TTC549 (cell line): ENCODE measurements around the gene CAPNS2.

Experiments
- FAIRE-seq: peaks from 2 replicates; lab custom pipeline; 2012; peaks lifted over from hg19 to GRCh38; lab: Jason Lieb, UNC

The CAPNS2 gene

GRCh38 chr16:55566432-55567175 lies at the start of gene CAPNS2:
Gene CAPNS2, plus strand, starts transcription at chr16:55566684. Its CDS starts 73 bp downstream, at chr16:55566757.
- FAIRE-seq: no peak

GRCh38 chr16:55521792-55522191 lies 44.7 kb upstream of the CAPNS2 start:
- FAIRE-seq: no peak

GRCh38 chr16:55526441-55526840 lies 40.0 kb upstream of the CAPNS2 start:
- no peak for FAIRE-seq

GRCh38 chr16:55527885-55528284 lies 38.6 kb upstream of the CAPNS2 start:
- no peak for FAIRE-seq

- no peak for FAIRE-seq
These were observed 37.5 kb upstream of the CAPNS2 start for GRCh38 chr16:55529018-55529417.

- no peak for FAIRE-seq
These were observed 36.1 kb upstream of the CAPNS2 start for GRCh38 chr16:55530316-55530856.

- no peak for FAIRE-seq
These were observed 34.3 kb upstream of the CAPNS2 start for GRCh38 chr16:55532227-55532626.

- FAIRE-seq: no peak
These were observed 31.7 kb upstream of the CAPNS2 start for GRCh38 chr16:55534756-55535155.

GRCh38 chr16:55539049-55539448 lies 27.4 kb upstream of the CAPNS2 start:
- FAIRE-seq: no peak

GRCh38 chr16:55539488-55539887 lies 27.0 kb upstream of the CAPNS2 start:
- no peak for FAIRE-seq

GRCh38 chr16:55540221-55540620 lies 26.3 kb upstream of the CAPNS2 start:
- no peak for FAIRE-seq

- FAIRE-seq: no peak
These were observed 23.9 kb upstream of the CAPNS2 start for GRCh38 chr16:55542459-55543082.

GRCh38 chr16:55543472-55543871 lies 23.0 kb upstream of the CAPNS2 start:
- FAIRE-seq: peak; percentile 64

GRCh38 chr16:55552621-55553020 lies 13.9 kb upstream of the CAPNS2 start:
- FAIRE-seq: no peak

- FAIRE-seq: no peak
These were observed 11.0 kb upstream of the CAPNS2 start for GRCh38 chr16:55555436-55555835.

GRCh38 chr16:55557186-55557585 lies 9.3 kb upstream of the CAPNS2 start:
- no peak for FAIRE-seq

GRCh38 chr16:55559233-55559632 lies 7.3 kb upstream of the CAPNS2 start:
- no peak for FAIRE-seq

GRCh38 chr16:55559933-55560516 lies 6.5 kb upstream of the CAPNS2 start:
- no peak for FAIRE-seq

- no peak for FAIRE-seq
These were observed 5.1 kb upstream of the CAPNS2 start for GRCh38 chr16:55561319-55561848.

GRCh38 chr16:55562936-55563335 lies 3.5 kb upstream of the CAPNS2 start:
- FAIRE-seq: no peak

- FAIRE-seq: no peak
These were observed 2.7 kb upstream of the CAPNS2 start for GRCh38 chr16:55563797-55564196.

- FAIRE-seq: no peak
These were observed 1.4 kb upstream of the CAPNS2 start for GRCh38 chr16:55565086-55565485.

- FAIRE-seq: no peak
These were observed 898 bp downstream of the CAPNS2 start for GRCh38 chr16:55567382-55567781.
